ENCODE measurements around the gene PNLIPRP3.

GRCh38 chr10:116437076-116437692 is 9.5 kb downstream of the PNLIPRP3 start:
- TF ChIP-seq, protein P1, sequence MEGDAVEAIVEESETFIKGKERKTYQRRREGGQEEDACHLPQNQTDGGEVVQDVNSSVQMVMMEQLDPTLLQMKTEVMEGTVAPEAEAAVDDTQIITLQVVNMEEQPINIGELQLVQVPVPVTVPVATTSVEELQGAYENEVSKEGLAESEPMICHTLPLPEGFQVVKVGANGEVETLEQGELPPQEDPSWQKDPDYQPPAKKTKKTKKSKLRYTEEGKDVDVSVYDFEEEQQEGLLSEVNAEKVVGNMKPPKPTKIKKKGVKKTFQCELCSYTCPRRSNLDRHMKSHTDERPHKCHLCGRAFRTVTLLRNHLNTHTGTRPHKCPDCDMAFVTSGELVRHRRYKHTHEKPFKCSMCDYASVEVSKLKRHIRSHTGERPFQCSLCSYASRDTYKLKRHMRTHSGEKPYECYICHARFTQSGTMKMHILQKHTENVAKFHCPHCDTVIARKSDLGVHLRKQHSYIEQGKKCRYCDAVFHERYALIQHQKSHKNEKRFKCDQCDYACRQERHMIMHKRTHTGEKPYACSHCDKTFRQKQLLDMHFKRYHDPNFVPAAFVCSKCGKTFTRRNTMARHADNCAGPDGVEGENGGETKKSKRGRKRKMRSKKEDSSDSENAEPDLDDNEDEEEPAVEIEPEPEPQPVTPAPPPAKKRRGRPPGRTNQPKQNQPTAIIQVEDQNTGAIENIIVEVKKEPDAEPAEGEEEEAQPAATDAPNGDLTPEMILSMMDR (IDR thresholded peaks at IDR 0.05 in 8 of 11, conservative IDR thresholded peaks at IDR 0.05 in 3 of 11) = no peak
- no peak for TF ChIP-seq POLR2AphosphoS5 (IDR thresholded peaks at IDR 0.05)

All from spleen (tissue), 7 donors.